Measurements from ENCODE around the gene SYCP2L. TPM values are rescaled to one million over a fixed set of nuclear protein-coding genes. Genes with fewer than 3 reads are reported as not detected.

Gene SYCP2L
- total and polyA plus RNA-seq, 2 experiments from 2014 or later, result 10.5 to 11.0 TPM

GRCh38 chr6:11021003-11021402 lies 134.2 kb downstream of the SYCP2L start:
- no peak overlapping the region for H3K4me2 ChIP-seq
- no peak overlapping the region for H3K27ac ChIP-seq (ENCODE audit: low read depth)
- H3K36me3 Mint-ChIP-seq (ENCODE audit: low read depth), result no peaks in the 10 kb centered on the region
- no peaks in the 10 kb centered on the region for H3K27me3 Mint-ChIP-seq (ENCODE audit: insufficient read depth, low read depth, poor library complexity)
- peaks cover 28% of the 10 kb centered on the region for H3K4me1 ChIP-seq (ENCODE audit: insufficient read depth)
- H3K79me2 ChIP-seq (replicated peaks; ENCODE audit: insufficient read depth), result no peaks in the 10 kb centered on the region
- no peak overlapping the region for H2AFZ ChIP-seq
- H3K4me3 Mint-ChIP-seq, result no peak overlapping the region
- H3K36me3 ChIP-seq (ENCODE audit: insufficient read depth), result no peaks in the 10 kb centered on the region
- H3K4me1 Mint-ChIP-seq, result peaks cover 41% of the 10 kb centered on the region
- no peaks in the 10 kb centered on the region for H3K27me3 ChIP-seq (ENCODE audit: insufficient read depth)
- H3K27ac Mint-ChIP-seq, result no peak overlapping the region
- H3K9me3 Mint-ChIP-seq, result no peaks in the 10 kb centered on the region
- H3K9me2 ChIP-seq (ENCODE audit: insufficient read depth), result no peaks in the 10 kb centered on the region
- DNase-seq (ENCODE audit: low spot score), result no peak
- no peaks in the 10 kb centered on the region for H4K20me1 ChIP-seq (replicated peaks; ENCODE audit: insufficient read depth)
- peak; percentile 20; the same call in 1 of the 3 replicates for ATAC-seq
- TF ChIP-seq, protein P1, sequence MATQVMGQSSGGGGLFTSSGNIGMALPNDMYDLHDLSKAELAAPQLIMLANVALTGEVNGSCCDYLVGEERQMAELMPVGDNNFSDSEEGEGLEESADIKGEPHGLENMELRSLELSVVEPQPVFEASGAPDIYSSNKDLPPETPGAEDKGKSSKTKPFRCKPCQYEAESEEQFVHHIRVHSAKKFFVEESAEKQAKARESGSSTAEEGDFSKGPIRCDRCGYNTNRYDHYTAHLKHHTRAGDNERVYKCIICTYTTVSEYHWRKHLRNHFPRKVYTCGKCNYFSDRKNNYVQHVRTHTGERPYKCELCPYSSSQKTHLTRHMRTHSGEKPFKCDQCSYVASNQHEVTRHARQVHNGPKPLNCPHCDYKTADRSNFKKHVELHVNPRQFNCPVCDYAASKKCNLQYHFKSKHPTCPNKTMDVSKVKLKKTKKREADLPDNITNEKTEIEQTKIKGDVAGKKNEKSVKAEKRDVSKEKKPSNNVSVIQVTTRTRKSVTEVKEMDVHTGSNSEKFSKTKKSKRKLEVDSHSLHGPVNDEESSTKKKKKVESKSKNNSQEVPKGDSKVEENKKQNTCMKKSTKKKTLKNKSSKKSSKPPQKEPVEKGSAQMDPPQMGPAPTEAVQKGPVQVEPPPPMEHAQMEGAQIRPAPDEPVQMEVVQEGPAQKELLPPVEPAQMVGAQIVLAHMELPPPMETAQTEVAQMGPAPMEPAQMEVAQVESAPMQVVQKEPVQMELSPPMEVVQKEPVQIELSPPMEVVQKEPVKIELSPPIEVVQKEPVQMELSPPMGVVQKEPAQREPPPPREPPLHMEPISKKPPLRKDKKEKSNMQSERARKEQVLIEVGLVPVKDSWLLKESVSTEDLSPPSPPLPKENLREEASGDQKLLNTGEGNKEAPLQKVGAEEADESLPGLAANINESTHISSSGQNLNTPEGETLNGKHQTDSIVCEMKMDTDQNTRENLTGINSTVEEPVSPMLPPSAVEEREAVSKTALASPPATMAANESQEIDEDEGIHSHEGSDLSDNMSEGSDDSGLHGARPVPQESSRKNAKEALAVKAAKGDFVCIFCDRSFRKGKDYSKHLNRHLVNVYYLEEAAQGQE (IDR thresholded peaks at IDR 0.05; ENCODE audit: unreplicated experiment), result no peak
- TF ChIP-seq EZH2 (IDR thresholded peaks at IDR 0.05; ENCODE audit: low read depth, unreplicated experiment) (no peak), STAT1 (IDR thresholded peaks at IDR 0.05; ENCODE audit: unreplicated experiment) (no peak), EZH2phosphoT487 (IDR thresholded peaks at IDR 0.05; ENCODE audit: unreplicated experiment) (no peak), CREB1 (CRISPR knock-in tag; IDR thresholded peaks at IDR 0.05; ENCODE audit: low read depth) (no peak), ZNF114 (CRISPR knock-in tag; IDR thresholded peaks at IDR 0.05) (no peak), ZNF331 (CRISPR knock-in tag; IDR thresholded peaks at IDR 0.05; ENCODE audit: low read depth) (no peak), POLR2AphosphoS5 (IDR thresholded peaks at IDR 0.05; ENCODE audit: low read depth) (no peak), NANOG (IDR thresholded peaks at IDR 0.05; ENCODE audit: borderline replicate concordance) (no peak), CTCF (conservative IDR thresholded peaks at IDR 0.05; ENCODE audit: low read depth in 2 of 2) (no peak), ETS1 (IDR thresholded peaks at IDR 0.05) (no peak), JUNB (IDR thresholded peaks at IDR 0.05; ENCODE audit: unreplicated experiment) (no peak)
- TF ChIP-seq, protein P2, sequence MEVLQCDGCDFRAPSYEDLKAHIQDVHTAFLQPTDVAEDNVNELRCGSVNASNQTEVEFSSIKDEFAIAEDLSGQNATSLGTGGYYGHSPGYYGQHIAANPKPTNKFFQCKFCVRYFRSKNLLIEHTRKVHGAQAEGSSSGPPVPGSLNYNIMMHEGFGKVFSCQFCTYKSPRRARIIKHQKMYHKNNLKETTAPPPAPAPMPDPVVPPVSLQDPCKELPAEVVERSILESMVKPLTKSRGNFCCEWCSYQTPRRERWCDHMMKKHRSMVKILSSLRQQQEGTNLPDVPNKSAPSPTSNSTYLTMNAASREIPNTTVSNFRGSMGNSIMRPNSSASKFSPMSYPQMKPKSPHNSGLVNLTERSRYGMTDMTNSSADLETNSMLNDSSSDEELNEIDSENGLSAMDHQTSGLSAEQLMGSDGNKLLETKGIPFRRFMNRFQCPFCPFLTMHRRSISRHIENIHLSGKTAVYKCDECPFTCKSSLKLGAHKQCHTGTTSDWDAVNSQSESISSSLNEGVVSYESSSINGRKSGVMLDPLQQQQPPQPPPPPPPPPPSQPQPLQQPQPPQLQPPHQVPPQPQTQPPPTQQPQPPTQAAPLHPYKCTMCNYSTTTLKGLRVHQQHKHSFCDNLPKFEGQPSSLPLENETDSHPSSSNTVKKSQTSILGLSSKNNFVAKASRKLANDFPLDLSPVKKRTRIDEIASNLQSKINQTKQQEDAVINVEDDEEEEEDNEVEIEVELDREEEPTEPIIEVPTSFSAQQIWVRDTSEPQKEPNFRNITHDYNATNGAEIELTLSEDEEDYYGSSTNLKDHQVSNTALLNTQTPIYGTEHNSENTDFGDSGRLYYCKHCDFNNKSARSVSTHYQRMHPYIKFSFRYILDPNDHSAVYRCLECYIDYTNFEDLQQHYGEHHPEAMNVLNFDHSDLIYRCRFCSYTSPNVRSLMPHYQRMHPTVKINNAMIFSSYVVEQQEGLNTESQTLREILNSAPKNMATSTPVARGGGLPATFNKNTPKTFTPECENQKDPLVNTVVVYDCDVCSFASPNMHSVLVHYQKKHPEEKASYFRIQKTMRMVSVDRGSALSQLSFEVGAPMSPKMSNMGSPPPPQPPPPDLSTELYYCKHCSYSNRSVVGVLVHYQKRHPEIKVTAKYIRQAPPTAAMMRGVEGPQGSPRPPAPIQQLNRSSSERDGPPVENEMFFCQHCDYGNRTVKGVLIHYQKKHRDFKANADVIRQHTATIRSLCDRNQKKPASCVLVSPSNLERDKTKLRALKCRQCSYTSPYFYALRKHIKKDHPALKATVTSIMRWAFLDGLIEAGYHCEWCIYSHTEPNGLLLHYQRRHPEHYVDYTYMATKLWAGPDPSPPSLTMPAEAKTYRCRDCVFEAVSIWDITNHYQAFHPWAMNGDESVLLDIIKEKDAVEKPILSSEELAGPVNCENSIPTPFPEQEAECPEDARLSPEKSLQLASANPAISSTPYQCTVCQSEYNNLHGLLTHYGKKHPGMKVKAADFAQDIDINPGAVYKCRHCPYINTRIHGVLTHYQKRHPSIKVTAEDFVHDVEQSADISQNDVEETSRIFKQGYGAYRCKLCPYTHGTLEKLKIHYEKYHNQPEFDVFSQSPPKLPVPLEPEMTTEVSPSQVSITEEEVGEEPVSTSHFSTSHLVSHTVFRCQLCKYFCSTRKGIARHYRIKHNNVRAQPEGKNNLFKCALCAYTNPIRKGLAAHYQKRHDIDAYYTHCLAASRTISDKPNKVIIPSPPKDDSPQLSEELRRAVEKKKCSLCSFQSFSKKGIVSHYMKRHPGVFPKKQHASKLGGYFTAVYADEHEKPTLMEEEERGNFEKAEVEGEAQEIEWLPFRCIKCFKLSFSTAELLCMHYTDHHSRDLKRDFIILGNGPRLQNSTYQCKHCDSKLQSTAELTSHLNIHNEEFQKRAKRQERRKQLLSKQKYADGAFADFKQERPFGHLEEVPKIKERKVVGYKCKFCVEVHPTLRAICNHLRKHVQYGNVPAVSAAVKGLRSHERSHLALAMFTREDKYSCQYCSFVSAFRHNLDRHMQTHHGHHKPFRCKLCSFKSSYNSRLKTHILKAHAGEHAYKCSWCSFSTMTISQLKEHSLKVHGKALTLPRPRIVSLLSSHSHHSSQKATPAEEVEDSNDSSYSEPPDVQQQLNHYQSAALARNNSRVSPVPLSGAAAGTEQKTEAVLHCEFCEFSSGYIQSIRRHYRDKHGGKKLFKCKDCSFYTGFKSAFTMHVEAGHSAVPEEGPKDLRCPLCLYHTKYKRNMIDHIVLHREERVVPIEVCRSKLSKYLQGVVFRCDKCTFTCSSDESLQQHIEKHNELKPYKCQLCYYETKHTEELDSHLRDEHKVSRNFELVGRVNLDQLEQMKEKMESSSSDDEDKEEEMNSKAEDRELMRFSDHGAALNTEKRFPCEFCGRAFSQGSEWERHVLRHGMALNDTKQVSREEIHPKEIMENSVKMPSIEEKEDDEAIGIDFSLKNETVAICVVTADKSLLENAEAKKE (CRISPR knock-in tag; IDR thresholded peaks at IDR 0.05), result no peak
- no peak overlapping the region for H3K4me3 ChIP-seq
- no peaks in the 10 kb centered on the region for H3F3A ChIP-seq (replicated peaks; ENCODE audit: low read depth)
